SK-N-MC (cell line): ENCODE results near the gene DHPS.

Experiments used
- DNase-seq: peaks from one replicate; pipeline ENCODE4 v3.0.0-alpha.2; 2011; ENCODE audit warnings: low read depth, low spot score
- H3K27ac ChIP-seq: fragments of 200-600 bp; sonication (generic); 2 replicates; pipeline ENCODE4 v1.5.1; 2016; ENCODE audit warnings: mixed run types
- H3K36me3 ChIP-seq: fragments of 200-600 bp; sonication (generic); 2 replicates; pipeline ENCODE4 v1.6.1; 2017; ENCODE audit warnings: antibody characterized with exemption, low read length, mixed read lengths; ENCODE audit not compliant: insufficient read depth
- H3K4me3 ChIP-seq: fragments of 200-600 bp; sonication (generic); 2 replicates; pipeline ENCODE4 v1.5.1; 2016
- H3K9ac ChIP-seq: fragments of 200-600 bp; sonication (generic); 2 replicates; pipeline ENCODE4 v1.8.0; 2017; ENCODE audit warnings: mixed run types, mixed read lengths; ENCODE audit not compliant: insufficient read length
- H3K9me3 ChIP-seq: fragments of 200-600 bp; sonication (generic); 2 replicates; pipeline ENCODE4 v1.6.1; 2017; ENCODE audit warnings: low read depth, mild to moderate bottlenecking, antibody characterized with exemption, low read length, moderate library complexity, mixed read lengths
- EZH2 ChIP-seq: fragments of 200-600 bp; sonication (generic); IDR thresholded peaks from one replicate; pipeline ENCODE4 v1.6.1; 2017; ENCODE audit warnings: antibody characterized with exemption
- FOXP2 ChIP-seq: optimal IDR thresholded peaks from 2 replicates; pipeline ENCODE3; 2011; ENCODE audit warnings: mild to moderate bottlenecking, moderate library complexity; ENCODE audit not compliant: insufficient read depth; ENCODE audit errors: extremely low read length, control extremely low read depth
- POLR2AphosphoS5 ChIP-seq: IDR thresholded peaks from 2 replicates; pipeline ENCODE4 v1.6.1; 2012; ENCODE audit warnings: mild to moderate bottlenecking, low read depth, low read length, borderline replicate concordance

The DHPS gene

DNA sequence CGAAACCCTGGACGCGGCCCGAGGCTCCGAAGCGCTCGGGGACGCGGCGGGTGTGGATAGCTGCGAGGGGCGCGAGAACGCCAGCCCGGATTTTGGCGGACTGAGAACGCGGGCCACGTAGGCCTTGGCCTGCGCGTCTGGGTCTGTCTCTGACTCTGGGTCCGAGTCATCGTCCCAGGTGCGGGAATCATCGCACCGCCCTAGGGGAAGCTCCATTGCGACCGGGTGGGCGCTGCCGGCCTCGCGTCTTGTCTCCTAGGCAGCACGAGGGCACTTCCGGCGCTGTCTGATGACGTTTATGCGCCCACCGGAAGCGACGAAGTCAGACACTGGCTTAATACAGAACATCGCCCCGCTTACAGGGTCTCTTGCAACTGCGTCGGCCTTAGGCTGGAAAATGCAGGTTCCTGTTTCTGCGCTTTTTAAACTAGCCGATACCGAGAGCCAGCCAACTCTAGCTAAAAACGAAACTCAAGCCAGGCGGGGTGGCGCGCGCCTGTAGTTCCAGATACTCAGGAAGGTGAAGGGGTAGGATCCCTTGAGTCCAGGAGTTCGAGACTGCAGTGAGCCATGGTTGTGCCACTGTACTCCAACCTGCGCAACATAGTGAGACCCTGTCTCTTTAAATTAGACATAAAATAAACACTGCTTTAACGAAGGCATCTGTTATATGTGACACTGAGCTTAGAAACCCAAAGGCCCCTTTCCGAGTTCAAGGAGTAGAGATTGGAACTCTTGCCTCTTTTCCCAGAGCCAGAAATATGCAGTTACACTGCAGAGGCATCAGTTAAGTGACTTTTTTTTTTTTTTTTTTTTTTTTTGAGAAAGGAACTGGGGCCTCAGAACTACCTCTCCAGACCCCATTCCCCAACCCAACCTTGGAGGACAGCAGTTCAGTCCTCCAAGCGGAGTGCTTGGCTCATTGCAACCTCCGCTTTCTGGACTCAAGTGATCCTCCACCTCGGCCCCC, 15.0 kb upstream of the DHPS start, which contains the start of gene FBXW9:
Gene FBXW9, minus strand, starts transcription at position 266 of the 970 bp plus-strand sequence. Its CDS starts 50 bp downstream, at position 216.
- peak; percentile 91 for DNase-seq
- H3K9ac ChIP-seq: peak within 1 kb of the TSS; percentile 85
- H3K36me3 ChIP-seq: peaks cover 16% of the 10 kb centered on the region
- no peaks in the 10 kb centered on the region for H3K9me3 ChIP-seq
- H3K27ac ChIP-seq: peak within 1 kb of the TSS; percentile 95
- TF ChIP-seq POLR2AphosphoS5 (peak; percentile 92), FOXP2 (peak; percentile 43), EZH2 (no peak)
- peak within 1 kb of the TSS; percentile 88 for H3K4me3 ChIP-seq

DNA sequence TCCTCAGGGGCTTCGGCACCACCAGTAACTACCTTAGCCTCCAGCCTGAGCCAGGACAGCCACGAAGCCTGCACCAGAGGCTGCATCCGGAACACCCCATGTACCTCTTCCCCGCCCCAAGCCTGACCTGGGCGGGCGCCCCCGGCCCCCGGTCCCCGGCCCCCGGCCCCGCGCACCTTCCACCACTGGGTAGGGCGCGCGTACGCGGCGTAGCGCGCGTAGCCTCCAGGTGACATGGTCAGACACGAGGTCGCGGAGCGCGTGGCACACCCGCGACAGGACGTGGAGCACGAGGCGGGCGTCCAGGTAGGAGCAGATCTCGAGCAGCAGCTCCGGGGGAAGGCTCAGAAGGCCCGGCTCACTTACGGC, 14.3 kb upstream of the DHPS start:
- no peak overlapping the region for H3K27ac ChIP-seq
- no peak for DNase-seq
- H3K9ac ChIP-seq: peak overlapping the region; percentile 85
- H3K4me3 ChIP-seq: peak overlapping the region; percentile 88
- peaks cover 9% of the 10 kb centered on the region for H3K36me3 ChIP-seq
- TF ChIP-seq POLR2AphosphoS5: no peak
- no peak for TF ChIP-seq EZH2
- no peak for TF ChIP-seq FOXP2
- H3K9me3 ChIP-seq: no peaks in the 10 kb centered on the region

DNA sequence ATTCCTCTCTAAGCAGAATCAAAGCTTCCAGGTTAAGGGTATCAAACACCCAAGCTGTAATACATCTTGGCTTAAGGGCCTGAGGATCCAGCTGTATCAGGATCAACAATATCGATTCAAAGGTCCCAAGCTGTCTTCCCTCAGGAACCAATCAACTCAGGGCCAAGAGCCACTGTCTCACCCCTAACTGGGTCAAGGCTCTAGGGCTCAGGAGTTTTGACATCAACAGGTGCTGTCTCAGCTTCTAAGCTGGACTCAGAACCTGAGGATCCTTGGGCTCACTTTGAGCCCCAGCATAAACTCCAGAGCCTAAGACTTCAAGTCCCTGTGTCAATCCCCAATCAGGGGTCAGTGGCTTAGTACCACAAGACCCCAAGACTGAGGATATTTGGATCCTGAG, 13.8 kb upstream of the DHPS start:
- Histone ChIP-seq H3K36me3 (peaks cover 5% of the 10 kb centered on the region; the same call in 1 of the 2 replicates), H3K9ac (peak overlapping the region; percentile 85), H3K27ac (no peak overlapping the region), H3K4me3 (peak overlapping the region; percentile 88), H3K9me3 (no peaks in the 10 kb centered on the region)
- TF ChIP-seq EZH2 (no peak), POLR2AphosphoS5 (no peak), FOXP2 (no peak)
- no peak for DNase-seq

DNA sequence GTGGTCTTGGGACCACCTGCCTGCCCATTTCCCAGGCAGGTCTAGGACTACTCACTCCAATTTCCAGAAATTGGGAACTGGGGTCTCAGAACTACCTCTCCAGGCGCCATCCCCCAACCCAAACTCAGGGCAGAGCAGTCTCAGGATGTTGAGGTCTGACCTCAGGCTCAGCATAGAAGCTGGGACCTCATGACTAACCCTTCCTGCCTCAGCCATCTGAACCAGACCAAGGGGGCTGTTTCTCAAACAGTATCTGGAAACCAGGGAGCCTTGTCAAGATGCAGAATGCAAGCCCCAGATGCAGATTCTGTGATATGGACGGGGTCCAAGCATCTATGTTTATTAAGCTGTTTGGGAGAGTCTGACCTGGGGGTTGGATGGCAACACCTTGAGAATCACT, 13.4 kb upstream of the DHPS start:
- Histone ChIP-seq H3K9ac (peak overlapping the region; percentile 85), H3K9me3 (no peaks in the 10 kb centered on the region), H3K27ac (no peak overlapping the region), H3K4me3 (peak overlapping the region; percentile 88; the same call in 1 of the 2 replicates), H3K36me3 (peaks cover 5% of the 10 kb centered on the region; the same call in 1 of the 2 replicates)
- no peak for TF ChIP-seq EZH2
- no peak for TF ChIP-seq FOXP2
- no peak for TF ChIP-seq POLR2AphosphoS5
- DNase-seq: no peak

DNA sequence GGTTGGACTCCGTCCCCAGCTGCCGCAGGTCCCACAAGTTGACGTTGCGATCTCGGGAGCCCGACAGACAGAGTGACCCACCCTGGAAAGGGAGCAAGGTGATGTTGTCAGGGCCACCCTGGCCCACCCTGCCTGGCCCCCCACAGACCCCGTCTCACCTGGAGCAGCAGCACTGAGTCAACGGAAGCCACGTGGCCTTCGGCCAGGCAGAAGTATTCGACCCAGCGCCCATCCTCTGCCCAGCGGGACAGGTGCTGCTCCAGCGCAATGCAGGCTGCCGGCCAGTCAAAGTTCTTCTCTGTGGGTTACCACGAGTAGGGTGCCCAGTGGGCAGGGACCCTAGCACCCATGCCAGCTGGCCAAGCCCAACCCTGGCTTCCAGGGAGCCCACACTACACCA, 13.0 kb upstream of the DHPS start:
- Histone ChIP-seq H3K27ac (no peak overlapping the region), H3K9ac (no peak overlapping the region), H3K4me3 (no peak overlapping the region), H3K36me3 (peaks cover 1% of the 10 kb centered on the region; the same call in 1 of the 2 replicates), H3K9me3 (no peaks in the 10 kb centered on the region)
- no peak for TF ChIP-seq POLR2AphosphoS5
- TF ChIP-seq FOXP2: no peak
- no peak for TF ChIP-seq EZH2
- DNase-seq: no peak

DNA sequence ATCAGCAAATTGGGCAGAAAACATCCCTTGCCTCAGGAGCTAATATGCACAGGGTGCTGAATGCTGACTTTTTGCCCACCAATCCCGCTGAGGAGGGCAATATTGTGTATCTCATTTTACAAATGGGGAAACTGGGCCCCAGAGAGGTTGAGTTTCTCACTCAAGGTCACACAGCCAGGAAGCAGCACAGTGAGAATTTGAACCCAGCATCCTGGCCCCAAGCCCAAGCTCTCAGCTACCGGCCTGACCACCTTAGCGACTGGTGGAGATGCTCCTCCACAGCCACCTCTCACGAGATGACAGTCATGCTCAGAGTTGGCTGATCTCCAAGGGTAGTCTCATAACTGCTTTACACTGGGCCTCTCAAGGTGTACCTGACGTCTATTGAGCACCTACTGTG, 11.3 kb upstream of the DHPS start:
- Histone ChIP-seq H3K9ac (no peak overlapping the region), H3K4me3 (no peak overlapping the region), H3K9me3 (no peaks in the 10 kb centered on the region), H3K27ac (no peak overlapping the region), H3K36me3 (no peaks in the 10 kb centered on the region)
- TF ChIP-seq FOXP2 (no peak), EZH2 (no peak), POLR2AphosphoS5 (no peak)
- DNase-seq: no peak

DNA sequence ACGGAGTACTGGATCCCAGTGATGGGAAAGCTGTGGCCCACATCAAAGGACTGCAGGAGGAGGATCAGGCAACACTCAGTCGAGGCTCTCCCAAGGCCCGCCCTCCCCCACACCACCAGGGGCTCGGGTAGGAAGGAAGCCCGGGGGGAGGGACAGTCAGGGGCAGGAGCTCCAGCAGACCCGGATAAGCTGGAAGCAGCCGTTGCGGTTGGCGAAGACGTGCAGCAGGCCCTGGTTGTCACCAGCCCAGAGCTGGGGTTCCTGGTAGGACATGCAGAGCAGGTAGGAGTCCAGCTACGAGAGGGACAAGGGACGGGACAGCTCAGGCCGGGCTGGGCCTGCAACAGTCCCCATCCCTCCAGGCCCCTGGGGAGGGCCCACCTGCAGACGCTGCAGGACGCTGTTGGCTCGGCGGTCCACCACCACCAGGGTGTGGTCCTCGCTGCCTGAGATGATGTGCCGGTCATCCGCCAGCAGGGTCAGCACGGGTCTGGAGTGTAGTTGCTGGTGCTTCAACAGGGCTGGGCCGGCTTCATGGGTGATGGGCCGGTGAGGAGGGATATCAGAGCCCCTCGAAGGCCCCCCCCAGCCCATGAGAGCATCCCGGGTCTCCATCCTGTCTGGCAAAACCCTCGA, 8.0 kb upstream of the DHPS start:
- Histone ChIP-seq H3K4me3 (no peak overlapping the region), H3K9me3 (no peaks in the 10 kb centered on the region), H3K27ac (no peak overlapping the region), H3K36me3 (no peaks in the 10 kb centered on the region), H3K9ac (no peak overlapping the region)
- TF ChIP-seq POLR2AphosphoS5 (no peak; the same call in 1 of the 2 replicates), FOXP2 (no peak)
- no peak for DNase-seq

DNA sequence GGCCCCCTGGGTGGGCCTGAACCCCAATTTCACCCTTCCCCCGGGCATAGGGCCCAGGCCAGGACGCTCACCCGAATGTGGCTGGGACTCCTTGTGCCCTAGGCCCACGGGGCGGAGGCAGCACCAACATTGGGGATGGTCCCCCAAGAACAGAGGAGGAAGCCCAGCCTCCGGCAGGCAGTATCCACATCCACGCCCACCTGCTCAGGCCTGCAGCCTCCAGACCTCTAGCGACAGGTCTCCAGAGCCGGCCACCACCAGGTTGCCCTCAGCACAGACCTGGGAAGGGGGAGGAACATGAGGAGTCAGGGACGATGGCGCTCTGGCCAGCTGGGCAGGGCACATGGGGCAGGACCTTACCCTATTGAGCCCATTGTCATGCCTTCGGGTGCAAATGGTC, 7.3 kb upstream of the DHPS start:
- H3K9ac ChIP-seq: no peak overlapping the region
- no peaks in the 10 kb centered on the region for H3K9me3 ChIP-seq
- no peak for TF ChIP-seq EZH2
- no peak for TF ChIP-seq POLR2AphosphoS5
- TF ChIP-seq FOXP2: no peak
- H3K36me3 ChIP-seq: no peaks in the 10 kb centered on the region
- no peak overlapping the region for H3K27ac ChIP-seq
- DNase-seq: no peak
- H3K4me3 ChIP-seq: no peak overlapping the region
